Lower lobe of right lung (tissue), 2 donors: ENCODE results near the gene CFAP45. TPM values are rescaled to one million over a fixed set of nuclear protein-coding genes. Genes with fewer than 3 reads are reported as not detected.

Experiments used
- ATAC-seq, 2 donors: fragments of 200-7000 bp; cut with Tn5 transposase; one replicate each; pipeline ENCODE4 v1.9.1; 2020 to 2022; ENCODE audit warnings: mild to moderate bottlenecking in 2 of 2, moderate library complexity in 2 of 2
- DNase-seq: peaks from one replicate; pipeline ENCODE4 v3.0.0-alpha.2; 2020
- H3K27ac ChIP-seq: fragments of 200-600 bp; one replicate; pipeline ENCODE4 v1.8.0; 2022
- H3K27me3 ChIP-seq: fragments of 200-600 bp; one replicate; pipeline ENCODE4 v1.8.0; 2022; ENCODE audit warnings: low read depth
- H3K36me3 ChIP-seq: fragments of 200-600 bp; one replicate; pipeline ENCODE4 v1.8.0; 2022; ENCODE audit warnings: mild to moderate bottlenecking
- H3K4me1 ChIP-seq: fragments of 200-600 bp; one replicate; pipeline ENCODE4 v1.8.0; 2022
- H3K4me3 ChIP-seq: fragments of 200-600 bp; one replicate; pipeline ENCODE4 v1.8.0; 2022; ENCODE audit warnings: mild to moderate bottlenecking
- H3K9me3 ChIP-seq: fragments of 200-600 bp; one replicate; pipeline ENCODE4 v1.8.0; 2022
- intact Hi-C: fragments of 100-400 bp; cut with DNase I; formaldehyde crosslinking; loops from one replicate; pipeline ENCODE4 v1.11.0; 2022
- total RNA-seq: library from RNA; stranded (reverse); fragmentation: NEBNext Ultra II Directional; extraction: Animal tissue kit (Norgen Biotek cat#: 25700); gene quantifications from one replicate; pipeline ENCODE4 v1.2.1, GENCODE V29; 2021
- TF ChIP-seq, protein P1 (sequence below): fragments of 200-600 bp; IDR thresholded peaks from one replicate; pipeline ENCODE4 v1.8.0; 2022; ENCODE audit warnings: antibody characterized with exemption, mild to moderate bottlenecking
- donor health status: DM: no; HTN: yes; CAD: no; lungs with severe emphysema.

Gene CFAP45
- total RNA-seq, 1 donor from 2014 or later = 10.2 TPM

DNA sequence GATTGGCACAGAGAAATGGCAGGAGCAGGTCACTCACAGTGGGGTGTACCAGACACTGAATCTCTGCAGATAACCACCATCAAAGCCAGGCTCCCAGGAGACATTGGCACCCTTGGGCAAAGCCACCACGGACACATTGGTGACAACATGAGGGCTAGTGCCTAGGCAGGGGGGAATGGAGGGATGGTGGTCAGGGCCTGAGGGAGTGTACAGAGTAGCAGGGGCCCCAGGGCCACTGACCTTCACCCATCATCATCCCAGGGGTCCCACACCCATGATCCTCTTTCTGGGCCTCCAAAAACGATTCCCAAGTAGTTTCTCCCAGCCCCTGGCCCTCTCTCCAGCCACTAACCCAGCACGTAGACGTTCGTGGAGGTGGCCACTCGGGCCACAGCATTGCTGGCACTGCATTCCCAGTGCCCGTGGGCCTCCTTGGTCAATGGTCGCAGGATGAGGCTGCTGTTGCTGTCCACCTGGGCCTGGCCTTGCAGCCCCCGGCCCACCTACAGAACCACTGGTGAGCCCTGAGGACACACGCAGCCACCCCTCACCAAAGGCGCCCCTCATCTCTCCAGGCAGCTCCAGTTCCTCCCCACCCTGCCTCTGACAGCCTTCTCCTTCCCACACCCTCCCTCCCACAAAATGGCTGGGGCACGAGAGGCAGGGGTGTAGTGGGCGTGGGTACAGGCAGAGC, 31.3 kb upstream of the CFAP45 start:
- Histone ChIP-seq H3K27me3 (no peaks in the 10 kb centered on the region), H3K4me1 (peaks cover 9% of the 10 kb centered on the region), H3K4me3 (no peak overlapping the region), H3K36me3 (no peaks in the 10 kb centered on the region), H3K9me3 (no peaks in the 10 kb centered on the region), H3K27ac (no peak overlapping the region)
- TF ChIP-seq, protein P1, sequence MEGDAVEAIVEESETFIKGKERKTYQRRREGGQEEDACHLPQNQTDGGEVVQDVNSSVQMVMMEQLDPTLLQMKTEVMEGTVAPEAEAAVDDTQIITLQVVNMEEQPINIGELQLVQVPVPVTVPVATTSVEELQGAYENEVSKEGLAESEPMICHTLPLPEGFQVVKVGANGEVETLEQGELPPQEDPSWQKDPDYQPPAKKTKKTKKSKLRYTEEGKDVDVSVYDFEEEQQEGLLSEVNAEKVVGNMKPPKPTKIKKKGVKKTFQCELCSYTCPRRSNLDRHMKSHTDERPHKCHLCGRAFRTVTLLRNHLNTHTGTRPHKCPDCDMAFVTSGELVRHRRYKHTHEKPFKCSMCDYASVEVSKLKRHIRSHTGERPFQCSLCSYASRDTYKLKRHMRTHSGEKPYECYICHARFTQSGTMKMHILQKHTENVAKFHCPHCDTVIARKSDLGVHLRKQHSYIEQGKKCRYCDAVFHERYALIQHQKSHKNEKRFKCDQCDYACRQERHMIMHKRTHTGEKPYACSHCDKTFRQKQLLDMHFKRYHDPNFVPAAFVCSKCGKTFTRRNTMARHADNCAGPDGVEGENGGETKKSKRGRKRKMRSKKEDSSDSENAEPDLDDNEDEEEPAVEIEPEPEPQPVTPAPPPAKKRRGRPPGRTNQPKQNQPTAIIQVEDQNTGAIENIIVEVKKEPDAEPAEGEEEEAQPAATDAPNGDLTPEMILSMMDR = no peak
- DNase-seq (no peak), ATAC-seq (no peak)
- intact Hi-C loops = no loop called here

DNA sequence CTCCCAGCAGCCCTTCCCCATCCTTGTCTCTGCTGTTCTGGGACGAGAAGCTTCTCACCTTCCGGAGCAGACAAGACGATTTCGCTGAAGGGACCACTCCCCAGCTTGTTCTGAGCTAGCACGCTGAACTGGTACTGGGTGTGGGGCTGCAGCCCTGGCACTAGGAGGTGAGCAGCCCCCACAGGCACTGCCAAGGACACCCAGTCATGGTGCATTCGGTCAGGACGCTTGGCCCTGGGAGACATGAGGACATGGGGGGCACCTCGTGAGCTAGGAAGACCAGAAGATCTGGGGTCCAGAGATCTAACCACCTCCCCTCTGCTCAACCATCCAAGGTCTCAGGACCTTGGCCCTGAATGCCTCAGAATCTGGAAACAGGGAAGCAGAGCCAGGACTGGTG, 30.7 kb upstream of the CFAP45 start:
- TF ChIP-seq, protein P1 = no peak
- intact Hi-C loops = no loop called here
- Histone ChIP-seq H3K27ac (no peak overlapping the region), H3K4me1 (peaks cover 11% of the 10 kb centered on the region), H3K27me3 (no peaks in the 10 kb centered on the region), H3K36me3 (no peaks in the 10 kb centered on the region), H3K4me3 (no peak overlapping the region), H3K9me3 (no peaks in the 10 kb centered on the region)
- no peak for ATAC-seq
- no peak for DNase-seq

DNA sequence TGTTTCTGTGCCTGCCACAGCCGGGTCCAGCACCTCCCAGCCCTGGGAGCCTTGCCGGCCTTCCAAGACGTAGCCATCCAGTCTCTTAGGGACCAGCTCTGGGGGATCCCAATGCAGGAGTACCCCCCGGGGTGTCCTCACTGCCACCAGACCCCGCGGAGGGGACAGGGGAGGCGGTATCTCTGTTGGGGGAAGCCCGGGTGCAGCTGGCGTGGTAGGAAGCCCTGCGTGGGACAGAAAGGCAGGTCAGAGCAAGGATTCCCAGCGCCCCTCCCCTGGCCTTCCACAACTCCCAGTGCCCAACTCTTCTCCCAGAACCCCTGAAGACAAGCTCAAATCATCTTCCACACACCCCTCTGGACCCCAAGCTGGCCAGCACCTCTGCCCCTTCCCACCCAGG, 30.3 kb upstream of the CFAP45 start:
- Histone ChIP-seq H3K4me1 (peaks cover 11% of the 10 kb centered on the region), H3K27me3 (no peaks in the 10 kb centered on the region), H3K27ac (no peak overlapping the region), H3K9me3 (no peaks in the 10 kb centered on the region), H3K36me3 (no peaks in the 10 kb centered on the region), H3K4me3 (no peak overlapping the region)
- intact Hi-C loops = no loop called here
- ATAC-seq (no peak), DNase-seq (no peak)
- TF ChIP-seq, protein P1 = no peak

DNA sequence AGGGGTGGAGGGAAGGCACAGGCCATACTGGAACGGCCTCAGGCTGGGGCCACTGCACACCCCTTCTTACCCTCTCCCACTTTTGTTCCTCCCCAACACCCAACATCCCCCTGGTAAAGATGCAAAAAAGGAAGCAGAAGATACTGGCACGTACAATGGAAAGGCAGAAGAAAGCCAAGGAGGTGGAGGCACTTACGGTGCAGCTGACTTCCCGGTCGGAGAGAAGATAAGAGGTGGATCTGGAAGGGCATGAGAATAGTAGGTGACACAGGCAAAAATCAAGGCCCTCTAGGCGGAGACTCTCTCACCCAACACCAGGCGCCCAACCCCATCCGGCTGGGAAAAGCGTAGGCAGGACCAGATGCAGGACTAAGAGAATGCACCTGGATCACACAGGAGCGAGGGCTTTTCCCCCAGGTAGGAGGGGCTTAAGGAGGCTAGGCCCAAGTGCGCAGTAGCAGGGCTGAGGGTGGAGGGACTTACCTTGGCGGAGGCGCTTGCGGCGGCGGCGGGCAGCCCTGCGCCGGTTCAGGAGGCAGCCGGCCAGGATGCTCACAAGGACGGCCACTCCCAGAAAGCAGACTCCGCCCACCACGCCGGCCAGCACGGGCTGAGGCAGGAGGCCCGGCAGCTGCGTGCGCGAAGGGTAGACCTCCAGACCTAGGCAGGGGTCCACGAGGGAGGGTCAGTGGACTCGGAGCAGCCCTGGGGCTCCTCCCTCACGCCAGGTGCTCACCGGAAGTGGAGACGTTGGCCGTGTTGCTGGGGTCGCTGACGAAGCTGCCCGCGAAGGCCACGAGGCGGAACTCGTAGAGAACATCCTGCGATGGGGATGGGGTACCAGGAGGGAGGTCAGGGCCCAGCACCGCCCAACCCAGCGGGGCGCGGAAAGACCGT, 29.4 kb upstream of the CFAP45 start:
- intact Hi-C loops = no loop called here
- Histone ChIP-seq H3K36me3 (no peaks in the 10 kb centered on the region), H3K27me3 (no peaks in the 10 kb centered on the region), H3K4me1 (peaks cover 11% of the 10 kb centered on the region), H3K9me3 (no peaks in the 10 kb centered on the region), H3K4me3 (no peak overlapping the region), H3K27ac (no peak overlapping the region)
- no peak for DNase-seq
- TF ChIP-seq, protein P1 = no peak
- ATAC-seq = no peak

DNA sequence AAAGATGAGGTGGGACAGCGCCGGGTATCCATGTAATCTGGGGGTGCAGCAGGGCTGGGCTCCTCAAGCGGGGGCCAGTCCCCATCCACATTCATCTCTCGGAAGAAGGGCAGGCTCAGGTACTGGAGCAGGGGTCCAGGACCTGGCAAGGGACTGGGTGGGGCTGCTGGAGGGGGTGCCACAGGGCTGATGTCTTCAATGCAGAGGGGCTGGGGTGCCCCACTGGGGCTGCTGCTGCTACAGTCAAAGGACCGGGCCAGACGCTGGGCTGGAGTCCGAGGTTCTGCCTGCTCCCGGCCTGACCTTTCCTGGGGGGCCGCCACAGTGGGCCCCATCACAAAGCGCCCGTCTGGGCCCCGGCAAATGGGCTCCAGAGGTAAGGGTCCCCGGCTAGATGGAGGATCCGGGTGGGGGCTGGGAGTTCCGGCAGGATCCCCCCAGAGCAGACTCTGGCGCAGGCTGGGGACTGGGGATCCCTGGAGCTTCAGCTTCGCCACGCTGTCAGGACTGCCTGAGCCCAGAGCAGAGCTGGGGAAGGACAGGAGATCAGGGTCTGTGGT, 28.6 kb upstream of the CFAP45 start:
- Histone ChIP-seq H3K27me3 (no peaks in the 10 kb centered on the region), H3K36me3 (no peaks in the 10 kb centered on the region), H3K9me3 (no peaks in the 10 kb centered on the region), H3K4me1 (peaks cover 11% of the 10 kb centered on the region), H3K4me3 (no peak overlapping the region), H3K27ac (no peak overlapping the region)
- no peak for ATAC-seq
- TF ChIP-seq, protein P1 = no peak
- no peak for DNase-seq
- intact Hi-C loops = no loop called here
